Stimulated activated CD4-positive, alpha-beta T cell treated with anti-CD3 and anti-CD28 coated beads, TNF-alpha, amount 100 ng/mL, for 1 hour (primary cell): Measurements from ENCODE around the gene ESR1.

Experiments used
- DNase-seq, 3 donors: peaks; one replicate each; pipeline ENCODE4 v3.0.0-alpha.2; 2020; ENCODE audit warnings: low read depth in 3 of 3, low spot score in 1 of 3

ESR1 gene

DNA sequence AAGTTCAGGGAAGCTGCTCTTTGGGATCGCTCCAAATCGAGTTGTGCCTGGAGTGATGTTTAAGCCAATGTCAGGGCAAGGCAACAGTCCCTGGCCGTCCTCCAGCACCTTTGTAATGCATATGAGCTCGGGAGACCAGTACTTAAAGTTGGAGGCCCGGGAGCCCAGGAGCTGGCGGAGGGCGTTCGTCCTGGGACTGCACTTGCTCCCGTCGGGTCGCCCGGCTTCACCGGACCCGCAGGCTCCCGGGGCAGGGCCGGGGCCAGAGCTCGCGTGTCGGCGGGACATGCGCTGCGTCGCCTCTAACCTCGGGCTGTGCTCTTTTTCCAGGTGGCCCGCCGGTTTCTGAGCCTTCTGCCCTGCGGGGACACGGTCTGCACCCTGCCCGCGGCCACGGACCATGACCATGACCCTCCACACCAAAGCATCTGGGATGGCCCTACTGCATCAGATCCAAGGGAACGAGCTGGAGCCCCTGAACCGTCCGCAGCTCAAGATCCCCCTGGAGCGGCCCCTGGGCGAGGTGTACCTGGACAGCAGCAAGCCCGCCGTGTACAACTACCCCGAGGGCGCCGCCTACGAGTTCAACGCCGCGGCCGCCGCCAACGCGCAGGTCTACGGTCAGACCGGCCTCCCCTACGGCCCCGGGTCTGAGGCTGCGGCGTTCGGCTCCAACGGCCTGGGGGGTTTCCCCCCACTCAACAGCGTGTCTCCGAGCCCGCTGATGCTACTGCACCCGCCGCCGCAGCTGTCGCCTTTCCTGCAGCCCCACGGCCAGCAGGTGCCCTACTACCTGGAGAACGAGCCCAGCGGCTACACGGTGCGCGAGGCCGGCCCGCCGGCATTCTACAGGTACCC, at the start of gene ESR1:
Gene ESR1, plus strand, starts transcription at position 170 of the 858 bp plus-strand sequence. Its CDS starts 231 bp downstream, at position 401.
- DNase-seq = no peak

DNA sequence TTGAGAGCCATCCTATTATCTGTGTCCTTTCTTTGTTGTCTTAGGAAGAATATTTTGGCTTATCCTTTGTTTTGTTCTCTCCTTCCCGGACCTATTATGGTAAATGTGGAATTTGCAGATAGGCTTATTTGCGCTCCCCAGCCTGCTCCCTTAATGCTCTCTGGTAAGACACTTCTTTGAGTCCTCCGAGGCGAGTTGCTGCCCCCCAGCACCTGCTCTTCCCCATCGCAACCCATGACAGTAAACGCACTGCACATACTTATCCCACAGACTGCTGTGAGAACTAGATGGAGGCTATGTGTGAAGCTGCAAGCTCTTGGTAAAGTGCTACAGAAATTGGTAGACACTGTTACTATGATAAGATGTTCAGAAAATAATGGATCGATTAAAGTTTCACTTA, 47.0 kb upstream of the ESR1 start:
- no peak for DNase-seq

DNA sequence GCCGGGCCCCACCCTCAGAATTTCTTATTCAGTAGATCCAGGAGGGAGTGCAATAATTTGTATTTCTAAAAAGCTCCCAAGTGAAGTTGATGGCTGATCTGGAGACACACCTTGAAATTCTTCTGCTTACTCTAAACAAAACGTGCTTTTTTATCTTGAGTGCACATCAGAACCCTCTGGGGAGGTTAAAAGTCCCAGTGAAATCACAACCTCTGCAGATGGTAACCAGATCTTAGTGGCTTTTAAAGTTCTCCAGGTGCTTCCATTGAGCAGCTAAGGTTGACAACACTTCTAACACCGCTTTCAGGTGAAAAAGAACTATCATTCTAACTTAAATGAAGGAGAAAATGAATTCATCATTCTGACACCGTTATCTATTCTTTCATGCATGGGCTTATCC, 45.6 kb upstream of the ESR1 start:
- DNase-seq = no peak

DNA sequence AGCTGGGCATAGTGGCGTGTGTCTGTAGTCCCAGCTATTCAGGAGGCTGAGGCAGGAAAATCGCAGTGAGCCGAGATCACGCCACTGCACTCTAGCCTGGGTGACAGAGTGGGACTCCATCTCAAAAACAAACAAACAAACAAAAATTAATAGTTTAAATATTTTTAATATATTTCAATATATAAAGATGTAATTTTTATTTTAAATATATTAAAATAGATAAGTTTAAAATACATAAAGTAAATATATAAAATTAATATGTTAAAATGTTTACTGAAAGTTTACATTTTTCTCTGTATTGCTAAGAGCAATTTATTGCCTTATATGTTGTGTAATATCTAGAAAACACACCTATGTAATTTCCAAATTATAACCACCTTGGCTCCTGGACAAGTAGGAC, 44.7 kb upstream of the ESR1 start:
- DNase-seq = no peak

DNA sequence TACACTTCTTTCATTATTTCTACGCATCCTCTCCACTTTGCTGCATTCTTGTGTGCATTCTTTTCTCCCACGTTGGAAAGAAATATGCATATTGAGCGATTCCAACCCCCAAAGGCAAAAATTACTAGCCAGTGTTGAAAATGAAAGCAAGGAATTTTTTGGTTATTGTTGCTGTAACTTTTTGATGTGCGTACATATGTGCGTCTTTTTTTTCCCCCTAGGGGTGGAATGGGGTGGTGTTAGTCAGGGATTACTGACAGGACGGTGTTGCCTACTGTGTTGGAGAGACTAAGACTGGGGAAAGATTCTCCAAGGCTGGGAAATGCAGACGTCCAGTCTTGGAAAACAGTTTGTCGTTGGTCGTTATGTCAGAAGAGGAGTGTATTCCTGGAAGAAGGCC, 44.2 kb upstream of the ESR1 start:
- DNase-seq = no peak

DNA sequence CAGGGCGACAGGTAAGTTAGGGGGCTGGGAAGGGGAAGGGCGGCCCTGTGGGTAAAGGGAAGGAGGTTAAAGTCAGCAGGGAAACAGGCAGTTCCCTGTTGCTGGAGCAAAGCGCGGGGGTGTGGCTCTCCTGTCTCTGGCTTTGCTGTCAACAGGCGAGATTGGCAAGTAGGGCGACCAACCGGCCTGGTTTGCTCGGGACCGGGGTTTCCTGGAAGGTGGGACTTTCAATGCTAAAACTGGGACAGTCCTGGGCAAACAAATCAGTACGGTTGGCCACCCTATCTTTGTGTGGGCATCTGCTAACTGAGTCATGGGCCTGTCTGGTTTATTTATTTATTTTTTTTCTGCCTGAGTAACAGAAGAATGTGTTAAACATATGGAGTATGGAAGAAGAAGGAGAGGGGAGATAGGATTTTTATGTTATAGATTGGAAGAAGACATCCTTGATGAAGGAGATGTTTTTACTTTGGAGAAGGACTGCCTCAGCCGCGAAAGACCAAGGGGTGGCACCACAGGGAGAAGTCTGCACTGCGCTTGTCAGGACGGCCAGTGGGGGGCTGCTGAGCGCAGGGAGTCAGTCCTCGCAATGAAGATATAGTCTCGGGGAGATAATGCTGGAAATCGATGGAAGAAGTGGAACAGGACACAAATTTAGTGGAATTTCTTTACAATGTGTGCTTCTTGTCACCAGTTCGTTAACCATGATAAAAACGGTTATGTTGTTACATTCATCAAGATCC, 43.4 kb upstream of the ESR1 start:
- no peak for DNase-seq

DNA sequence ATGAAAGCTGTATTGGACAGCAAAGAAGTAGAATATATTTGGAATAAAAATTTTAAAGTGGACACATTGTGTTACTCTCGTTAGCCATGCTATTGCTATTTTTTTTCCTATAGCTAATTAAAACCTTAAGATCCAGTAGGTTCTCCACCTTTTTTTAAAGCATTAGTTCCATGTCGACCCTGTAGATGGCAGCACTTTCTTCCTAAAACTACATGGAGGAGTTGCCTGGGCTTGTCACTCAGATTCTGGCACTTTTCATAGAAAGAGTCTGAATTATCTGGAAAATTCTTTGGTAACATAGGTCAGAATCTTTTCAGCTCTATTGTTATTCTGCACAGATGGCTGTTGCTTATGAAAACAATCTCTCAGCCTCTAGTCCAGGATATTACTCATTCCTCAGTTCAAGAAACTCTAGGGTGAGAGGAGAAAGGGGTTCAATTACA, 42.0 kb upstream of the ESR1 start:
- DNase-seq = no peak

DNA sequence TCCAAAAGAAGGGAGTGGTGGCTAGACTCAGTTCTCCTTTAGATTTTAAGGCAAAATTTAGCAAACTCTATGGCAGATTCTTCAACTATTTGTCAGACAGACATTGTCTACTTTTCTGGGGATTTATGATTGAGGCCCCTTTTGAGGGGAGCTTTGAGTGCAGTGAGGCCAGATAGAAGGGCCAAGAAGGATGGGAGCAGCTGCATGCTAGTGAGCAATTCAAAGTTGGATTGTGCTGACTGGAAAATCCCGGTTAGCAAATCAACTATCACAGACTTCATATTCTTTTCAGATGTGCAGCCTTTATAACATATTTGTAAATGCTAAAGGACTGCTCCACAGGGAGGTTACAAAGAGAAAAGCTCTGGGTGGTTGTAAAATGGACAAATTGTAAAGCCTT, 35.0 kb upstream of the ESR1 start:
- DNase-seq = no peak

DNA sequence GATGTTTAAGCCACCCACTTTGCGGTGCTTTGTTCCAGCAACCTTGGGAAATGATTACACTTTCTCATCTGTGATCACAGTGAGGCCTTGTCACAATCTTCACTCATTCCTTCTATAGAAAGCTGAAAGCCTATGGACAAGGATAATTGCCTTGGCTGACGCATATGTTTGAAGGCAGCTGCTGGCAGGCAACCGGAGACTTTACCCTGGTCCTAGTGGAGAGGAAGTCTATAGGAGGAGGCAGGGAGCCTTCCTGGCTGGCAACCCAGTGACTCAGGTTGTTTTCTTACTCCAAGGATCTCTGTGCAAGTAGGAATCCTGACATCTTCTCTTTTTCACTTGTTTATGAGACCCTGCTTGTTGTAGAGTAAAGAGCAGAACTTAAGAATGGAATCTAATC, 34.1 kb upstream of the ESR1 start:
- no peak for DNase-seq

DNA sequence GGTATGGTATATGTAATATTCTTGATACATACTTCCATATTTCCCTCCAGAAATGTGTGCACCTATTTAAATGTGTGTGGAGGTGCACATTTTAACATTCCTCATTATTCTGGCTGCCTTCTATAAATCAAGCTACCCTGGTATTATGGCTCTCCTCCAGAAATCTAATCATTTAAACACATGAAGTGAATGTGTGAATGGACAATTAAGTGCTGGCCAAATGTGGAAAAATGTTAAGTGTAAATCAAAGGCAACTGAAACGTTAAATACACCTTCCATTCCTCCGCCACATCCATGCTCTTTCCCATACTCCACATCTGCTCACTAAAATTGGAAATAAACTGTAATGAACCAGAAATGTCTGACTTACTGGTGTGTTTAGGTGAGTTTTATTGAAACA, 24.9 kb upstream of the ESR1 start:
- no peak for DNase-seq

DNA sequence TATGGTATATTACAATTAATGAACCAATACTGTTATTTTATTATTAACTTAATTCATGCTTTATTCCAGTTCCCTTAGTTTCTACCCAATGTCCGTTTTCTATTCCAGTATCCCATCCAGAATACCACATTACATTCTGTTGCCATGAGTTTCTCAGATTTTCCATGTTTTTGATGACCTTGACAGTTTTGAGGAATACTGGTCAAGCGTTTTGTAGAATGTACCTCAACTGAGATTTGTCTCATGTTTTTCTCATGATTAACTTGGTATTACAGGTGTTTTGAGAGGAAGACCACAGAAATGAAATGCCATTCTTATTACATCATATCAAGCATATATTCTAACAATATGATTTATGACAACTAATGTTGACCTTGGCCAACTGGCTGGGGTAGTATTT, 23.8 kb upstream of the ESR1 start:
- no peak for DNase-seq

DNA sequence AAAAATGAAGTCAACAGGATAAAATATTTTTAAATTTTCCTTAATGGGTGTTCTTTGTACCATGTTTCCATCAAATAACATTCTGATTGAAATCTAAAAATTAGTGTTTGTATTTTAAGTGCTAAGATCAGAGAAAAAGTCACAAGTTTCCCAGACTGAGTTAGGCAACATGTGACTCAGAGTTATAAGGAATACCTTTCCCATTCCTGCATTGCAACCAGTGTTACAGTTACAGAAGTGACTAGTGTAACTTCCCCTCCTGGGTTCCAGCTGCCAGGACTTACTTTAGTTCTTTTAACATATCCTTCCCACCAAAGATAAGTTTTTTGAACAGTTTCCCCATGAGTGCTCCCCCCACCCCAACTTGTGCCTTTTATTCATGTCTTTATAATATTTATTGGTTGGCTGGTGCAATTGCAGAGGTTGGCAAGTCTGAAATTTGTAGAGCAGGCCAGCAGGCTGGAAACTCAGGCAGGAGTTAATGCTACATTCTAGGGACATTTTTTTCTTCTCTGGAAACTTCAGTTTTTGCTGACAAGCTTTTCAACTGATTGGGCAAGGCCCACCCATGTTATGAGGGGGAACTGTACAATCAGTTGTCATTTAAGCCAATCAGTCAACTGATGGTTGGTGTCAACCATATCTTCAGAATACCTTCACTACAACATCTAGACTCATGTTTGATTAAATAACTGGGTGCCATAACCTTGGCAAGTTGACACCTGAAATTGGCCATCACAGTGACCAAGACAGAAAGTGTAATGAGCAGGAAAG, 22.9 kb upstream of the ESR1 start:
- DNase-seq = no peak

DNA sequence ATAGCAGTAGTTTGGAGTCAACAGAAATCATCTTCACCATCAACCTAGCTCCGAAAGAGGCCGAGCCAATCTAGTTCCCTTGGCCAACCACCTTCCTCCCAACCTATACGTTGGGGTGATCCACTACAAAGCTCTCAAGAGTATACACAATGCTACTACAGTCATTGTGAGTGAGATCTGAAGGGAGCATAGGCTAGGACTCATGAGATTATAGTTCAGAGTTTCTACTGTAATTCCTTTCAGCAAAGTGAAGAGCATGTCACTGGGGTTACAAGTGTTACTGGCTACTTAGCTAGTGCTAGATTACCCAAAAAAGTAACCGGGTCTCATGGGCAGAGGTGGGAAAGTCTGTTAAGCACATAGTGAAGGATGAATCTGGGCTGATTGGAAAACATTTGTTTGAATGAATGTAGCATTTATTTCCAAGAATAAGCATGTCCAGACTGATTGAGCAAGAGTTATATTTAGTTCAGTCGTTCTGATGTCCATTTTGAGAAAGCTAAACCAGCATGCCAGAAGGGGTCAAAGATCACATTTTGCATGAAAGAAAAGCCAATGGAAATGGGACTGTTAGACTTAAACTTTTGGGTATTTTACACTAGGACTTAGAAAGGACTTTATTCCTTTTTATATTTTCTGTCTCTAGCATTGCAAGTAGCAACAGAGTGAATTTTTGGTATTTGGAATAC, 10.5 kb upstream of the ESR1 start:
- DNase-seq = no peak

DNA sequence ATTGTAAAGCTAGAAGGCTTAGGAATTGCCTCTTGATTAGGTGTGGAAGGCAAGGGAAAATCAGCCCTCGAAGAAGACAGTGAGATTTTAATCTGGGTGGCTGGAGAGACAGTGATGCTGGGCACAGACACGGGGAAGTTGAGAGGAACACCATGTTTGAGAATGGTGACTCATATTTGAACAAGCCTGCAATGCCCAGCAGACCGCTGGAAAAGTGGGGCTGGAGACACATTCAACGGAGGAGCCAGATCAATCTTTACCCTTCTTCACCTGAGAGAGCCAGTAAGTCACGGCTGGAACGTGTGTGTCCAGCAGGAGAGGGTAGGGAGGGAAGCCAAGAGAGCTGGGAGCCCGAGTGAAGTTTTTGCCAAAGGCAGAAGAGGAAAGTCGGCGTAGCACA, 3.7 kb upstream of the ESR1 start:
- DNase-seq = no peak

DNA sequence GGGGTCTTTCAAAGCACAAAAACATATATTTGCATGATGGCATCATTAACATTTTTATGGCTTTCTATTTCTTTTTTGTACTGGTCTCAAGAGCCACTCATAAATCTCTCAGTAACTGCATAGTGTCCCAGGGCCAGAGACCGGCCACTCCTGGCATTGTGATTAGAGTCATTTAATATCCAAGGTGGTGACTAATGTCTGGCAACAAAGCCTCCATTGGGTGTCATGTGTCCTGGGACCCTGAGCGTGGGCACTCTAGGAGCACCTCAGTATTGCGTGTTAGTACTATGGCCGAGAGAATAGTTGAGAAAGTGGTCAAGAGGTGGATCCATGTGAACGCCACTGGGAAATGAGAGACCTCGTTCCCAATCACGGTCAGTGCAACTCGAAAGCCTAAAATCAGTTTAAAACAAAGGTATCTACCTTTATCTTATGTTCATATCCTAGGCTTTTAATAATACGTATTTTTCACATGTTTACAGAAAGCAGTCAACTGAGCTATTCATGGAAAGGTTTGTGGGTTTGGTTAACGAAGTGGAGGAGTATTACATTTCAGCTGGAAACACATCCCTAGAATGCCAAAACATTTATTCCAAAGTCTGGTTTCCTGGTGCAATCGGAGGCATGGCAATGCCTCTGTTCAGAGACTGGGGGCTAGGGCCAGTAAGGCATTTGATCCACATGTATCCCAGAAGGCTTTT, 2.7 kb upstream of the ESR1 start:
- no peak for DNase-seq

DNA sequence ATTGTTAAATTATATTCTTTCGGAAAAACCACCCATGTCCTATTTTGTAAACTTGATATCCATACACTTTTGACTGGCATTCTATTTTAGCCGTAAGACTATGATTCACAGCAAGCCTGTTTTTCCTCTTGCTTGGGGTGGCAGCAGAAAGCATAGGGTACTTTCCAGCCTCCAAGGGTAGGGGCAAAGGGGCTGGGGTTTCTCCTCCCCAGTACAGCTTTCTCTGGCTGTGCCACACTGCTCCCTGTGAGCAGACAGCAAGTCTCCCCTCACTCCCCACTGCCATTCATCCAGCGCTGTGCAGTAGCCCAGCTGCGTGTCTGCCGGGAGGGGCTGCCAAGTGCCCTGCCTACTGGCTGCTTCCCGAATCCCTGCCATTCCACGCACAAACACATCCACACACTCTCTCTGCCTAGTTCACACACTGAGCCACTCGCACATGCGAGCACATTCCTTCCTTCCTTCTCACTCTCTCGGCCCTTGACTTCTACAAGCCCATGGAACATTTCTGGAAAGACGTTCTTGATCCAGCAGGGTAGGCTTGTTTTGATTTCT, 2.1 kb upstream of the ESR1 start:
- no peak for DNase-seq

DNA sequence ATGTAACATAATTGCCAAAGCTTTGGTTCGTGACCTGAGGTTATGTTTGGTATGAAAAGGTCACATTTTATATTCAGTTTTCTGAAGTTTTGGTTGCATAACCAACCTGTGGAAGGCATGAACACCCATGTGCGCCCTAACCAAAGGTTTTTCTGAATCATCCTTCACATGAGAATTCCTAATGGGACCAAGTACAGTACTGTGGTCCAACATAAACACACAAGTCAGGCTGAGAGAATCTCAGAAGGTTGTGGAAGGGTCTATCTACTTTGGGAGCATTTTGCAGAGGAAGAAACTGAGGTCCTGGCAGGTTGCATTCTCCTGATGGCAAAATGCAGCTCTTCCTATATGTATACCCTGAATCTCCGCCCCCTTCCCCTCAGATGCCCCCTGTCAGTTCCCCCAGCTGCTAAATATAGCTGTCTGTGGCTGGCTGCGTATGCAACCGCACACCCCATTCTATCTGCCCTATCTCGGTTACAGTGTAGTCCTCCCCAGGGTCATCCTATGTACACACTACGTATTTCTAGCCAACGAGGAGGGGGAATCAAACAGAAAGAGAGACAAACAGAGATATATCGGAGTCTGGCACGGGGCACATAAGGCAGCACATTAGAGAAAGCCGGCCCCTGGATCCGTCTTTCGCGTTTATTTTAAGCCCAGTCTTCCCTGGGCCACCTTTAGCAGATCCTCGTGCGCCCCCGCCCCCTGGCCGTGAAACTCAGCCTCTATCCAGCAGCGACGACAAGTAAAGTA, 547 bp upstream of the ESR1 start:
- no peak for DNase-seq

DNA sequence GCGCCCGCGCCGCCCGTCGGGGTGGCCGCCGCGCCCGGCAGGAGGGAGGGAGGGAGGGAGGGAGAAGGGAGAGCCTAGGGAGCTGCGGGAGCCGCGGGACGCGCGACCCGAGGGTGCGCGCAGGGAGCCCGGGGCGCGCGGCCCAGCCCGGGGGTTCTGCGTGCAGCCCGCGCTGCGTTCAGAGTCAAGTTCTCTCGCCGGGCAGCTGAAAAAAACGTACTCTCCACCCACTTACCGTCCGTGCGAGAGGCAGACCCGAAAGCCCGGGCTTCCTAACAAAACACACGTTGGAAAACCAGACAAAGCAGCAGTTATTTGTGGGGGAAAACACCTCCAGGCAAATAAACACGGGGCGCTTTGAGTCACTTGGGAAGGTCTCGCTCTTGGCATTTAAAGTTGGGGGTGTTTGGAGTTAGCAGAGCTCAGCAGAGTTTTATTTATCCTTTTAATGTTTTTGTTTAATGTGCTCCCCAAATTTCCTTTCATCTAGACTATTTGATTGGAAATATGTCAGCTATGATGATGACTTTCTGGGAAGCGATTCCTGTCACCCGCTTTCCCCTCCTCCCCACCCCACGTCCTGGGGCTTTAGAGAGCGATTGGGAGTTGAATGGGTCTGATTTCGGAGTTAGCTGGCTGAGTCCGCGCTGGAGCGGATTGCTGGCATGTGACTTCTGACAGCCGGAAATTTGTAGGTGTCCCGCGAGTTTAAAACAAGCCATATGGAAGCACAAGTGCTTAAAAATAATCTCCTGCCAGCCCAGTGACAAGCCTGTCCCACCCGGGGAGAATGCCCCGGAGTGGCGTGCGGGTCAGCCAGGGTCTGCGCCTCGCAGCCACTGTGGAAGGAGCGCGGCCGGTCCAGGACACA, 1.1 kb downstream of the ESR1 start:
- no peak for DNase-seq

DNA sequence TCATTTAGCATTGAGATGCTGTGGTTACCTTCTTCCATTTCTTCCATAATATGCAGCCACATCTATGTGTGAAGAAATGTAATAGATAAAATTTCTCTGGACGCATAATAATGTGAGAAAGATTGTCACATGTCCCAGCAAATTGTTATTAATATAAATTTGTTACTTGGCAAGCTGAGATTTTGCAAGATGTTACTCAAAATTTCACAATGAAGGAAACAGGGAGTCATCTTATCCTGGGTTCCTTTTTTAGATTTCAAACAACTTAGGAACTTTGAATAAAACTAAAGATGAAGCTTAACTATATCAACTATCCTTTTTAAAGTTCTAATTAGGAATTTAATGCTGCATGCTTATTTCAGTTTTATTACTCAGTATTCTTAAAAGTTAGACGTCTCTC, 3.6 kb downstream of the ESR1 start:
- no peak for DNase-seq
